OCI-LY7 (cell line): ENCODE results near the gene TANC1.

ENCODE experiments used
- EZH2phosphoT487 ChIP-seq: fragments of 200-600 bp; sonication (generic); IDR thresholded peaks from 2 replicates; pipeline ENCODE4 v1.6.1; 2018; ENCODE audit warnings: low read depth, borderline replicate concordance, mild to moderate bottlenecking, mixed run types, antibody characterized with exemption, low read length, moderate library complexity, mixed read lengths
- TF ChIP-seq, protein P1 (sequence below): fragments of 200-600 bp; sonication (generic); conservative IDR thresholded peaks from 2 replicates; pipeline ENCODE4 v1.5.1; 2014; ENCODE audit warnings: mild to moderate bottlenecking, antibody characterized with exemption, low read length, moderate library complexity, mixed read lengths

DNA sequence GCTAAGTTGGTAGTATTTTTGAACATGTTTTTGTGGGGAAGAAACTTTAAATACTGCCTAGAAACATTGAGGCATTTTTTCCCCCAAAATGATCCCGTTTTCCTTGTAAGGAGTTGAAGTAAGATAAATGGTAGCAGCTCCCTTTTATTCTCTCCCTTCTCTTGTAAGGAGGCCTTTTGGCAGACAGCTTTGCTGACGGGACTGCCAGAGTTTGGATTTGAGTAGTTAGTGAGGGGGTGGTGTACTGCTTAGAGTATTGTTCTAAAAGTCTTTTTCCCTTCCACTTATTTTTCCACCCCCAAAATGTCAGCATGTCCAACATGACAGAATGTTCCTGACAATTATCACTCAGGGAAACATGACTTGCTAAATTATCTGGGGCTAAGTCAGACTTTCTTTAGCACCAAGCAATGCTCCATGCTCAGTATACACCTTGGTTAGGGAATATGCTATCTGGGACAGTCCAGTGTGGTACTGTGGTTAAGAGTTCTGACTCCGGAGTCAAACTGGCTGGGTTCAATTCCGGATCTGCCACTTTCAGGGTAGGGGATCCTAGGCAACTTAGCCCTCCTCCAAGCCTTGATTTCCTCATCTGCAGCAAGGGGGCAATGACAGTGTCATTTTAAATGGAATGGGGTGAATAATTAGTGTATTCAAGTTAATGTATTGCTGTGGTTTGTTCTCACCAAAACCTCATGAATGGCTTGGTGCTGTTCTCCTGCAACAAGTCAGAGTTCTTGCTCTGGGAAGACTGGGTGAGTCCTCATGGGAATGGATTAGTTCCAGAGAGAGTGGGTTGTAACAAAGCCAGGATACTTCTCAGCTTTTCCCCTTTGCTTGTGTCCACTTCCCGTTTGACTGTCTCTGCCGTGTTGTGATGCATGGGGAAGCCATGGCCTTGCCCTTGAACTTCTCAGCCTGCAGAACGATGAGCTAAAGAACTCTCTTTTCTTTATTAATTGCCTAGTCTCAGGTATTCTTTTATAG, 116.2 kb downstream of the TANC1 start:
- TF ChIP-seq, protein P1, sequence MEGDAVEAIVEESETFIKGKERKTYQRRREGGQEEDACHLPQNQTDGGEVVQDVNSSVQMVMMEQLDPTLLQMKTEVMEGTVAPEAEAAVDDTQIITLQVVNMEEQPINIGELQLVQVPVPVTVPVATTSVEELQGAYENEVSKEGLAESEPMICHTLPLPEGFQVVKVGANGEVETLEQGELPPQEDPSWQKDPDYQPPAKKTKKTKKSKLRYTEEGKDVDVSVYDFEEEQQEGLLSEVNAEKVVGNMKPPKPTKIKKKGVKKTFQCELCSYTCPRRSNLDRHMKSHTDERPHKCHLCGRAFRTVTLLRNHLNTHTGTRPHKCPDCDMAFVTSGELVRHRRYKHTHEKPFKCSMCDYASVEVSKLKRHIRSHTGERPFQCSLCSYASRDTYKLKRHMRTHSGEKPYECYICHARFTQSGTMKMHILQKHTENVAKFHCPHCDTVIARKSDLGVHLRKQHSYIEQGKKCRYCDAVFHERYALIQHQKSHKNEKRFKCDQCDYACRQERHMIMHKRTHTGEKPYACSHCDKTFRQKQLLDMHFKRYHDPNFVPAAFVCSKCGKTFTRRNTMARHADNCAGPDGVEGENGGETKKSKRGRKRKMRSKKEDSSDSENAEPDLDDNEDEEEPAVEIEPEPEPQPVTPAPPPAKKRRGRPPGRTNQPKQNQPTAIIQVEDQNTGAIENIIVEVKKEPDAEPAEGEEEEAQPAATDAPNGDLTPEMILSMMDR = no peak
- TF ChIP-seq EZH2phosphoT487 = no peak
